Measurements from ENCODE around the gene LRRC43. TPM values are rescaled to one million over a fixed set of nuclear protein-coding genes. Genes with fewer than 3 reads are reported as not detected.

The LRRC43 gene
- total and polyA plus RNA-seq, 2 experiments from 2014 or later, result 0.45 TPM; not detected in 1

- no peak for TF ChIP-seq ZNF462 (CRISPR knock-in tag; IDR thresholded peaks at IDR 0.05)
- TF ChIP-seq EZH2 (IDR thresholded peaks at IDR 0.05; ENCODE audit: low read depth, unreplicated experiment), result no peak
Observed at GRCh38 chr12:122161682-122162081, 21.2 kb upstream of the LRRC43 start (continued).

- DNase-seq (ENCODE audit: low spot score) (no peak), ATAC-seq (no peak)
- Histone ChIP-seq H3F3A (replicated peaks; ENCODE audit: low read depth) (no peaks in the 10 kb centered on the region), H3K4me2 (no peak overlapping the region), H3K9me2 (ENCODE audit: insufficient read depth) (no peaks in the 10 kb centered on the region), H3K79me2 (replicated peaks; ENCODE audit: insufficient read depth) (no peaks in the 10 kb centered on the region), H3K4me3 (no peak overlapping the region), H4K20me1 (replicated peaks; ENCODE audit: insufficient read depth) (no peaks in the 10 kb centered on the region), H2AFZ (no peak overlapping the region), H3K36me3 (ENCODE audit: insufficient read depth) (no peaks in the 10 kb centered on the region), H3K27me3 (ENCODE audit: insufficient read depth) (no peaks in the 10 kb centered on the region), H3K27ac (ENCODE audit: low read depth) (no peak overlapping the region), H3K4me1 (ENCODE audit: insufficient read depth) (no peaks in the 10 kb centered on the region)
- no peaks in the 10 kb centered on the region for H3K27me3 Mint-ChIP-seq (ENCODE audit: insufficient read depth, low read depth, poor library complexity)
- no peak overlapping the region for H3K27ac Mint-ChIP-seq
- no peaks in the 10 kb centered on the region for H3K4me1 Mint-ChIP-seq
- no peaks in the 10 kb centered on the region for H3K9me3 Mint-ChIP-seq
- H3K4me3 Mint-ChIP-seq, result no peak overlapping the region
- H3K36me3 Mint-ChIP-seq (ENCODE audit: low read depth), result no peaks in the 10 kb centered on the region
- TF ChIP-seq REST (IDR thresholded peaks at IDR 0.05; ENCODE audit: unreplicated experiment), result no peak
- no peak for TF ChIP-seq EZH2 (IDR thresholded peaks at IDR 0.05; ENCODE audit: low read depth, unreplicated experiment)
- no peak for TF ChIP-seq NANOG (IDR thresholded peaks at IDR 0.05; ENCODE audit: borderline replicate concordance)
- no peak for TF ChIP-seq ETS1 (IDR thresholded peaks at IDR 0.05)
- TF ChIP-seq ZNF114 (CRISPR knock-in tag; IDR thresholded peaks at IDR 0.05), result no peak
- no peak for TF ChIP-seq ZNF331 (CRISPR knock-in tag; IDR thresholded peaks at IDR 0.05; ENCODE audit: low read depth)
- no peak for TF ChIP-seq EZH2phosphoT487 (IDR thresholded peaks at IDR 0.05; ENCODE audit: unreplicated experiment)
Observed at GRCh38 chr12:122162976-122163375, 19.9 kb upstream of the LRRC43 start.

Data from GM23338 (cell line).